Measurements from ENCODE around the gene EXPH5.

Gene EXPH5

GRCh38 chr11:108617055-108617454 lies 23.5 kb upstream of the EXPH5 start:
- no peak overlapping the region for H3K4me2 ChIP-seq (ENCODE audit: low read depth, low read length)

GRCh38 chr11:108616549-108616948 lies 23.0 kb upstream of the EXPH5 start:
- TF ChIP-seq CTCF (IDR thresholded peaks at IDR 0.05; ENCODE audit: low read length) (no peak), EZH2 (optimal IDR thresholded peaks at IDR 0.05; ENCODE audit: low read depth, low read length) (no peak), EZH2phosphoT487 (IDR thresholded peaks at IDR 0.05; ENCODE audit: low read length) (no peak)
- Histone ChIP-seq H3K79me2 (ENCODE audit: low read length) (no peaks in the 10 kb centered on the region), H4K20me1 (ENCODE audit: insufficient read depth, low read length) (no peaks in the 10 kb centered on the region), H2AFZ (ENCODE audit: low read length) (no peak overlapping the region), H3K9me2 (replicated peaks; ENCODE audit: insufficient read depth, low read length) (no peaks in the 10 kb centered on the region), H3K4me3 (ENCODE audit: low read length) (no peak overlapping the region), H3K9me3 (replicated peaks; ENCODE audit: insufficient read depth, low read length) (no peaks in the 10 kb centered on the region), H3K36me3 (replicated peaks; ENCODE audit: insufficient read depth, low read length) (no peaks in the 10 kb centered on the region), H3F3A (ENCODE audit: insufficient read depth, low read length) (peaks cover 9% of the 10 kb centered on the region), H3K4me2 (ENCODE audit: low read depth, low read length) (no peak overlapping the region), H3K27ac (ENCODE audit: low read length) (no peak overlapping the region), H3K4me1 (ENCODE audit: low read length) (peaks cover 15% of the 10 kb centered on the region), H3K27me3 (replicated peaks; ENCODE audit: insufficient read depth, low read length) (no peaks in the 10 kb centered on the region), H3K9ac (ENCODE audit: low read length) (no peak overlapping the region)
- DNase-seq: no peak

More at GRCh38 chr11:108617055-108617454, 23.5 kb upstream of the EXPH5 start:
- Histone ChIP-seq H3K4me3 (ENCODE audit: low read length) (no peak overlapping the region), H3K4me1 (ENCODE audit: low read length) (peaks cover 18% of the 10 kb centered on the region), H3K27ac (ENCODE audit: low read length) (no peak overlapping the region), H4K20me1 (ENCODE audit: insufficient read depth, low read length) (no peaks in the 10 kb centered on the region), H3K79me2 (ENCODE audit: low read length) (no peaks in the 10 kb centered on the region), H3K9ac (ENCODE audit: low read length) (no peak overlapping the region), H3K9me2 (replicated peaks; ENCODE audit: insufficient read depth, low read length) (no peaks in the 10 kb centered on the region), H3K36me3 (replicated peaks; ENCODE audit: insufficient read depth, low read length) (no peaks in the 10 kb centered on the region), H3K27me3 (replicated peaks; ENCODE audit: insufficient read depth, low read length) (no peaks in the 10 kb centered on the region), H3K9me3 (replicated peaks; ENCODE audit: insufficient read depth, low read length) (no peaks in the 10 kb centered on the region), H2AFZ (ENCODE audit: low read length) (no peak overlapping the region), H3F3A (ENCODE audit: insufficient read depth, low read length) (peaks cover 14% of the 10 kb centered on the region)
- TF ChIP-seq EZH2 (optimal IDR thresholded peaks at IDR 0.05; ENCODE audit: low read depth, low read length): no peak
- no peak for TF ChIP-seq CTCF (IDR thresholded peaks at IDR 0.05; ENCODE audit: low read length)
- TF ChIP-seq EZH2phosphoT487 (IDR thresholded peaks at IDR 0.05; ENCODE audit: low read length): no peak
- no peak for DNase-seq

- Histone ChIP-seq H3K9ac (ENCODE audit: low read length) (no peak overlapping the region), H3K4me2 (ENCODE audit: low read depth, low read length) (no peak overlapping the region), H3K27me3 (replicated peaks; ENCODE audit: insufficient read depth, low read length) (no peaks in the 10 kb centered on the region), H2AFZ (ENCODE audit: low read length) (no peak overlapping the region), H3F3A (ENCODE audit: insufficient read depth, low read length) (no peaks in the 10 kb centered on the region), H3K79me2 (ENCODE audit: low read length) (no peaks in the 10 kb centered on the region), H3K9me2 (replicated peaks; ENCODE audit: insufficient read depth, low read length) (no peaks in the 10 kb centered on the region), H3K4me1 (ENCODE audit: low read length) (no peaks in the 10 kb centered on the region), H3K4me3 (ENCODE audit: low read length) (no peak overlapping the region), H4K20me1 (ENCODE audit: insufficient read depth, low read length) (no peaks in the 10 kb centered on the region), H3K36me3 (replicated peaks; ENCODE audit: insufficient read depth, low read length) (no peaks in the 10 kb centered on the region), H3K27ac (ENCODE audit: low read length) (no peak overlapping the region), H3K9me3 (replicated peaks; ENCODE audit: insufficient read depth, low read length) (no peaks in the 10 kb centered on the region)
- TF ChIP-seq EZH2phosphoT487 (IDR thresholded peaks at IDR 0.05; ENCODE audit: low read length) (no peak), CTCF (IDR thresholded peaks at IDR 0.05; ENCODE audit: low read length) (no peak), EZH2 (optimal IDR thresholded peaks at IDR 0.05; ENCODE audit: low read depth, low read length) (no peak)
- no peak for DNase-seq
Measured at GRCh38 chr11:108614086-108614485, 20.5 kb upstream of the EXPH5 start.
